Stomach (tissue), 4 donors: ENCODE measurements around the gene GMCL2.

Source experiments
- EP300 ChIP-seq: sonication (generic); formaldehyde crosslinking; IDR thresholded peaks from one replicate; pipeline ENCODE4 v1.6.1; 2017; ENCODE audit warnings: antibody characterized with exemption
- POLR2A ChIP-seq, 4 donors: fragments of 450-650 bp; IDR thresholded peaks; one replicate each; pipeline ENCODE4 v1.6.1; 2016; ENCODE audit warnings: antibody characterized with exemption in 4 of 4, control low read depth in 2 of 4, mild to moderate bottlenecking in 1 of 4, moderate library complexity in 1 of 4
- TF ChIP-seq, protein P1 (sequence below), 7 experiments: fragments of 450-650 bp in 4 of 7; fragments of 200-600 bp in 3 of 7; sonication (generic) in 3 of 7; IDR thresholded peaks; one replicate each; pipeline ENCODE4 v1.5.1; 2016 to 2019; ENCODE audit warnings: antibody characterized with exemption in 7 of 7, control low read depth in 2 of 7, mild to moderate bottlenecking in 1 of 7

DNA sequence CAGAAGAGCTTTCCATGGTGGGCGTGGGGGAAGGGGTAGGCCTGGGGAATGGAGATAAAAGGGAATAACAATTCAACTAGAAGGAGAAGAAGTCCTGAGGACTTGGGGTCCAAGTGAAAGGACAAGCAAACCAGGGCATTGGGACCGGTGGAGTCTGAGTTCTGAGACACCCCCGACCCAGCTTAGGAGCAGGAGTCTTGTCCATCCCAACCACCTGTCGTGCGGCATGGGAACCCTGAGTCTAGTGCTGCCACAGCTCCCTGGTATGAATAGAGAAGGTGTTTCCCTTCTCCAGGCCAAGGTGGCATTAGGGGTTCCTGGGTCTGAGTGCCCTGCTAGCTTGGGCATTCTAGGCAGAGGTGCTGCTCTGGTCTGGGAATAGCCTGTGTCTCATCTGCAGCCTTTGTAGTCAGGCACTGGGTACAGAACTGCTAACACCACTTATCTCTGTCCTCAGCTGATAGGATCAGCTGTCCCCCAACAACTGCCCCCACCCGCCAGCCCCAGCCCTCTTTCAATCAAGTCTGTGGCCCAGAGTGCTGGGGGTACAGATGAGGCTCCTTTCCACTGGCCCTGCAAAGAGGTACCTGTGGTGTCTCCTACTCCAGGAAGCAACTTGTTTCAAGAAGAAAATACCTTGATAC is 27.1 kb upstream of the GMCL2 start:
- TF ChIP-seq, protein P1, sequence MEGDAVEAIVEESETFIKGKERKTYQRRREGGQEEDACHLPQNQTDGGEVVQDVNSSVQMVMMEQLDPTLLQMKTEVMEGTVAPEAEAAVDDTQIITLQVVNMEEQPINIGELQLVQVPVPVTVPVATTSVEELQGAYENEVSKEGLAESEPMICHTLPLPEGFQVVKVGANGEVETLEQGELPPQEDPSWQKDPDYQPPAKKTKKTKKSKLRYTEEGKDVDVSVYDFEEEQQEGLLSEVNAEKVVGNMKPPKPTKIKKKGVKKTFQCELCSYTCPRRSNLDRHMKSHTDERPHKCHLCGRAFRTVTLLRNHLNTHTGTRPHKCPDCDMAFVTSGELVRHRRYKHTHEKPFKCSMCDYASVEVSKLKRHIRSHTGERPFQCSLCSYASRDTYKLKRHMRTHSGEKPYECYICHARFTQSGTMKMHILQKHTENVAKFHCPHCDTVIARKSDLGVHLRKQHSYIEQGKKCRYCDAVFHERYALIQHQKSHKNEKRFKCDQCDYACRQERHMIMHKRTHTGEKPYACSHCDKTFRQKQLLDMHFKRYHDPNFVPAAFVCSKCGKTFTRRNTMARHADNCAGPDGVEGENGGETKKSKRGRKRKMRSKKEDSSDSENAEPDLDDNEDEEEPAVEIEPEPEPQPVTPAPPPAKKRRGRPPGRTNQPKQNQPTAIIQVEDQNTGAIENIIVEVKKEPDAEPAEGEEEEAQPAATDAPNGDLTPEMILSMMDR (IDR thresholded peaks at IDR 0.05) = no peak
- TF ChIP-seq POLR2A (IDR thresholded peaks at IDR 0.05) = no peak
- TF ChIP-seq EP300 = no peak
